Measurements from ENCODE around the gene PHGDH.
"Not testable (repeated sequence)": the region's sequence is repeated elsewhere in the genome, so short reads cannot be mapped to it uniquely, and the experiment has no call there.

Gene PHGDH

DNA sequence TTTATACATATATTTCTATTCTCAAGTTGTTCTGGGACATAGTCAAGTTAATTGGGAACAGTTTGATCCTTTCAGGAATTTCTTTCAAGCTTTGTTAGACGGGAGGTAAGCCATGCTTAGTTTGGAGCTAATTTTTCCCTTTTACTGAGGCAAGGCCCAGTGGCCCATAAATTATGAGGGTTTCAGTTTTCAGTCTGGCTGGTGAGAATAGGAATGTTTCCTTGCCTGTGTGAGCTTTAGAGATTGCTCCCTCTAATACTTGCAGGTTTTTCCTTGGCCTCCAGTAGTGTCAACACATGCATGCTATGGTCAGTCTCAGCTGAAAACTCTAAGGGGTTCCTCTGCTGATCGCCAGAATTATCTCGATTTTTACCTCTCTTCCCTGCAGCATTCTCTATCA lies 14.1 kb upstream of the PHGDH start:
- no peak for DNase-seq (ENCODE audit: low read depth in 3 of 3)

DNA sequence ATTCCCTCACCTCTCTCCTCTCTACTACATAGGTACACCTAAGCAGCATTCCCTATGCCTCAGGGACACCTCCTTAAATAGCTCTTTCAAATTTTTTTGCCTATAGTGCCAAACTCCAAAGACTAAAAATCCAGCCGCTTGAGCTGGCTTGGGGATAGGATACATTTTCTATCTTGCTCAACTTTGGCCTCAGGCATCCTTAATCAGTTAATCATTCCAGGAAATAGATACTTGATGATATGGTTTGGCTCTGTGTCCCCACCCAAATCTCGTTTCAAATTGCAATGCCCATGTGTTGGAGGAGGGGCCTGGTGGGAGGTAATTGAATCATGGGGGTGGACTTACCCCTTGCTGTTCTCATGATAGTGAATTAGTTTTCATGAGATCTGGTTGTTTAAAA lies 11.4 kb upstream of the PHGDH start:
- no peak for DNase-seq (ENCODE audit: low read depth in 3 of 3)

DNA sequence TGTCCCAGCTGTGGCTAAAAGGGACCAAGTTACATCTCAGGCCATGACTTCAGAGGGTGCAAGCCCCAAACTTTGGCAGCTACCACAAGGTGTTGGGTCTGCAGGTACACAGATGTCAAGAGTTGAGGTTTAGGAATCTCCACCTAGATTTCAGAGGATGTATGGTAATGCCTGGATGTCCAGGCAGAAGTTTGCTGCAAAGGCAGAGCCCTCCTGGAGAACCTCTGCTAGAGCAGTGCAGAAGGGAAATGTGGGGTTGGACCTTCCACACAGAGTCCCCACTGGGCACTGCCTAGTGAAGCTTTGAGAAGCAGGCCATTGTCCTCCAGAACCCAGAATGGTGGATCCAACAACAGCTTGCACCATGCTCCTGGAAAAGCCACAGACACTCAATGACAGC lies 10.1 kb upstream of the PHGDH start:
- DNase-seq (ENCODE audit: low read depth in 3 of 3) = no peak

DNA sequence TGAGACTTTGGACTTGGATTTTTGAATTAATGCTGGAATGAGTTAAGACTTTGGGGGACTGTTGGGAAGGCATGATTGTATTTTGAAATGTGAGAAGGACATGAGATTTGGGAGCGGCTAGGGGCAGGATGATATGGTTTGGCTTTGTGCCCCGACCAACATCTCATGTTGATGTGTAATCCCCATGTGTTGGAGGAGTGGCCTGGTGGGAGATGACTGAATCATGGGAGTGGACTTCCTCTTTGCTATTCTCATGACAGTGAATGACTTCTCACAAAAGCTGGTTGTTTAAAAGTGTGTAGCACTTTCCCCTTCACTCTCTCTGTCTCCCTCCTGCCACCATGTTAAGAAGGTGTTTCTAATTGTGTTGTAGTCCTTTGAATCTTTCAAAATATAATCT lies 9.3 kb upstream of the PHGDH start:
- DNase-seq (ENCODE audit: low read depth in 3 of 3) = no peak

DNA sequence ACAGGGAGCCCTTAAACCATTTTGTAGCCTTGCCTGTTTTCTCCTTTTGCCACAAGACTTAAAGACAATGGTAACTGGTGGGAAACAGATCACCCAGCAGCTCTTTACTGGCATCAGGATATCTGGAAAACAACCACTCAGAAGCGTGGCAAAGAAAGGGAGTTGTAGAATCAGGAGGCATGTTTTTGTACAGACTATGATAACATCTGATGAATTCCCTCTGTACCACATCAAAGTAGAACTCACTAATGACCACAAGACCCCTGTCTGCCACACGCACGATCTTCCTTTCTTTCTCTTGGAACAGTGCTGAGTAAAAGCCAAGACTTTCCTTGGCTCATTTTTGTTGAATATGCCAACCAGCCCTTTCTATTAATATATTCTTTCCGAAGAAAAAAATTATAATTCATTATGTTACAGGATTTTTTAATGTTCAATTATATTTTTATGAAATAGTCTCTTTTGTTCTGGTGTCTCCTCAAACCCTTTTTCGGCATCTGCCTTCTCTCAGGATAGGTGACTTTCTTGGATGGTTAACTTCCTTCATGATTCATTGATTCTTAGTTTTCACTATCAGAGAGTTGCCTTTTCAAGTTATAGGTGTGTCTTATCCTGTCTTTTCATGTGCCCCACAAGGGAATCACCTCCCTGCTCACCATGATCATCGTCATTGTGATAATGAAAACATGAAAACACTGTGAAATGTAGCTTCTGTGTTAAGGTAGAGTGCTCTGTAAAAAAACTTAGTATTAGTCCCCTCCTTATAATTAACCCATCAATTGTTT lies 7.9 kb upstream of the PHGDH start:
- no peak for DNase-seq (ENCODE audit: low read depth in 3 of 3)

DNA sequence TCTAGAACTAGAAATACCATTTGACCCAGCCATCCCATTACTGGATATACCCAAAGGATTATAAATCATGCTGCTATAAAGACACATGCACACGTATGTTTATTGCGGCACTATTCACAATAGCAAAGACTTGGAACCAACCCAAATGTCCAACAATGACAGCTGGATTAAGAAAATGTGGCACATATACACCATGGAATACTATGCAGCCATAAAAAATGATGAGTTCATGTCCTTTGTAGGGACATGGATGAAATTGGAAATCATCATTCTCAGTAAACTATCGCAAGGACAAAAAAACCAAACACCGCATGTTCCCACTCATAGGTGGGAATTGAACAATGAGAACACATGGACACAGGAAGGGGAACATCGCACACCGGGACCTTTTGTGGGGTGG lies 5.1 kb upstream of the PHGDH start:
- not testable (repeated sequence) for DNase-seq (ENCODE audit: low read depth in 3 of 3)

DNA sequence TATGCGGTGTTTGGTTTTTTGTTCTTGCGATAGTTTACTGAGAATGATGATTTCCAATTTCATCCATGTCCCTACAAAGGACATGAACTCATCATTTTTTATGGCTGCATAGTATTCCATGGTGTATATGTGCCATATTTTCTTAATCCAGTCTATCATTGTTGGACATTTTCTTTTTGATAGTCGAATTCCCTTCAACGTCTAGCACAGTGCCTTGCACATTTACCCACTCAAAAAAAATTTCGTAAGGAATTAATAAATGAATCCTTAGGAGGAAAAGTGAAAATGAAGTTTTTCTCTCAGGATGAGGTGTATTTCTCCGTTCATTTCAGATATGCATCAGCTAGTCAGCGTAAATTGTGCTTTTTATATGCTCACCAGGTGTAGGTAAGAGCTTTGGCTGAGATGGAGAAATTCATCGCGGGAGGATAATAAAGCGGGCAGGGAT lies 354 bp upstream of the PHGDH start:
- DNase-seq (ENCODE audit: low read depth in 3 of 3) = not testable (repeated sequence)

DNA sequence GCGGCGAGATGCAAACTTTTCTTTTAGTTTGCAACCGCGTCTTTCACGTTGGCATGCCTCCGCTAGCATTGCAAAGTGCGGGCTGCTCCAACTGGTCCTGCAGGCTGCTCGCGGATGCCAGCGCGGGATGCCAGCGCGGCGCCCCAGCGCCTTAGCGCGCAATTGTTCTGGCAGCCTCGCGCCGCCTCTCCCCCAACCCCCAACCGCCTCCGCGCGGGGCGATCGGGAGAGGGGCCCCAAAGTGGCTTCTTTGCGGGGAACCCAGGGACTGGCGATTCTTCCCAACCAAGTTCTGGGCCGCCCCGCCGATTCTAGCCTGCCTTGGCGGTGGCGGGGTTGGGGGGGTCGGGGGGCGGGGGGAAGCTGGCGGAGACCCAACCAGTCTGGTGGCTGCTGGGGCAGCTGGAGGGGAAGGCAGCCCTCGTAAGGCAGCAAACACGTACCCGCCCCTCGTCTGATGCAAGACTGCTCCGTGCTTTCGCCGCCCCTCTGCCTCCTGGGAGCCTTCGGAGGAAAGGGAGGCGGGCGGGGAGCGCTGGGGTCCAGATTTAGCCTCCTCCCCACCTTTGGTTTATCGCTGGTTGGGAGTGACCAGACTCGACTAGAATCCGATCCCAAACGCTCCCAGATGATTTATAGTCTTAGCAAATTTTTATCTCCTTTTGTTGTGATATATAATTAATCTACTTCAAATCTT lies 756 bp downstream of the PHGDH start:
- peak in 1 of 3 experiments; percentile 6 for DNase-seq (ENCODE audit: low read depth in 3 of 3)

DNA sequence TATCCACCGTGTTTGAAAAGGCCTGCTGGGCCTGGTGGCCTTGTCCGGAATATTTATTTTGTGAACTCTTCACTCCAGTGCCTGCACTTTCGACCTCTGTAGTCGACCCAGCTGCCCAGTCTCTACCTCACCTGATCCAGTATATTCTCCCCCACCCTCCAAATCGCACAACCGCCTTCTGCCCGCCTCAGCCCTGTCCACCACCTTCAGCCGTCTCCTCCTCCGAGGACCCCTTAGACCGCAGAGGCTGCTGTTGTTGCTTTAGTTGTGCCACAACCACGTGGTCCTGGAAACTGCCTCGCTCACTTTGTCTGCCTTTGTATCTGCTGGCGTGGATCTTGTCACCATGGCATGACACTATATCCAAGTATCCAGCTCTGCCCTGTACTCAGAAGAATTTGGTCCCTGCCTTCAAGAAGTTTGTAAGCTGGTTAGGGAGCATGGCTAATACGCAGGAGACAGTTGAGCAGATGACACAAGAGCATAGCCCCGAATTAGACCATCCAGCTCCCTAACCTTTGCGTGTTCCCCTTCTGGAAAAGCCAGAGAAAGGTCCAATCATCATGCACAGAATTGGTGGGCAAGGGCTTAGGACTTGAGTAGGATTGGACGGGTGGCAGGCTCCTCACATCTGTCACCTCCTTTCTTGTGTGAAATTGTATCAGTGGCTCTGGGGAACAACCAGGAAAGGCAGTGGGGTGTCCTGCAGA lies 1.5 kb downstream of the PHGDH start:
- no peak for DNase-seq (ENCODE audit: low read depth in 3 of 3)

DNA sequence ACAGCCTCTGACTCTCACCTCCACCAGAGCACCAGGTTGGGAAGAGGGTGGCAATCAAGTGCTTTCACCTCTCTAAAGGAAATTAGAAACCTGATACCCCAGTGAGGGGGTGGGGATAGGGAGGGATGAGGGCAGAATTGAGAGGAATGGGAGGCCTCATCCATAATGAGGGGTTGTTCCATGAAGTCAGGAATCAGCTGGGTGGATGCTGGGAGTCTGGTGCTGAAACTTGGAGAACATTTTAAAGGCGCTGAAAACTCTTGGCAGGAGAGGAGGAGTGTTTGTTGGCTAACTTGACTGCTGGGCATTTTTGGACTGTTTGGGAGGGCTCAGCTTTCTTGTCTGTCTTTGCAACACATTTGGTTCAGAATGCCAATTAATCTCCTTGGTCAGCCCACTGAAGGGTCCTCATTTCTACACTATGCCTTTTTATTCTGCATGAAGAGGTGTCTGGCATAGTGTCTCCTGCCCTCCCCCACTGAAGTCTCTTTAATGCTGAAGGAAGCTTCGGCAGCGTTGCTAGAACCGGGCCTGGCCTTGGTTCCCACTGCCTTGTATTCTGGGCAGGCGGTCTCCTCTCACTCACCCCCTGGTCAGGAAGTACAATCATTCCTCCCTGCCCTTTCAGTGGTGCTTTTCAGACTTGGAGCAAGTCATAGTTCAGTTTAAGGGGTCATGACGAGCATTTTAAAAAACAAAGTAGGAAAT lies 2.2 kb downstream of the PHGDH start:
- DNase-seq (ENCODE audit: low read depth in 3 of 3) = no peak

DNA sequence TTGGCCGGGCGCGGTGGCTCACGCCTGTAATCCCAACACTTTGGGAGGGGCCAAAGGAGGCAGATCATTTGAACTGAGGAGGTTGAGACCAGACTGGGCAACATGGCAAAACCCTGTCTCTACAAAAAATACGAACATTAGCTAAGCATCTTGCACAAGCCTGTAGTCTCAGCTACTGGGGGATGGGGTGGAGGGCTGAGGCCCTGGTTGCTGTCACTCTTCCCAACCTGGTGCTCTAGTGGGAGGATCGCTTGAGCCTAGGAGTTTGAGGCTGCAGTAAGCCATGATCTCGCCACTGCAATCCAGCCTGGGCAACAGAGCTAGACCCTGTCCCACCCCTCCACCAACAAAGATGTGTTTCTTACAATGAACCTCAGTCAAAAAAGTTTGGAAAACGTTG lies 2.8 kb downstream of the PHGDH start:
- DNase-seq (ENCODE audit: low read depth in 3 of 3) = no peak

DNA sequence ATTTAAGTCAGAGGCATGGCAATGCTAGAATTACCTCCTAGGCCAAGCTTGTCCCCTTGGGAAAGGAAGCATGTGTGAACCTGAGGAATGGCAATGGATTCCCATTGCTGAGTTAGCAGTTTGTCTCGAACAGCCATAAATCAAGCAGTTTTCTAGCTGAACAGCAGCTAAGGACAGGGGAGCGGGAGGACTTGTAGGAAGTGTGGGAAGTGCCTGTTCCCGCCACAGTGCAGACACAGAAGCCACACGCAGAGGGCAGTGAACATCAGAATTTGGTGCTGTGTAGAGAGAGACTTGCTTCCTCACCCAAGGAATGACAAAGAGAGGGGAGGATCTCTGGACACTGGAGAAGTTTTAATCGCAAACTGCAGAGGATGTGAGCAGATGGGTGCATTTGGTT lies 3.8 kb downstream of the PHGDH start:
- DNase-seq (ENCODE audit: low read depth in 3 of 3) = no peak

DNA sequence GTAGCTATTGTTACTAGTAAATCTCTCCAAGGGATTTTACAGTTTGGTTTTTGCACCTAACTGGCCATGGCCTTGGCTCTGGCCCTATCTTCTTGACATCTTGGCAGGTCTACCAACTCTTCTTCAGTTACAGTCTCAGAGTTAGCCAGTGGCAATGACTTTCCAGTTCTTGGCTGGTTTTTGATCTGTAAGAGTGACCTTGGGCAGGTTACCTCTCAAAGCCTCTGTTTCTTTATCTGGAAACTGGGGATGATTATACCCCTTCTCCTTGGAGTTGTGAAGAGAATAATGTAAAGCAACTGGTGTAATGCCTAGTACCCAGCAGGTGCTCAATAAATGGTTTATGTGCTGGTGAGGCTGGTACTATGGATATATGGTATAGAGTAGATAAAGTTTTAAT lies 6.7 kb downstream of the PHGDH start:
- DNase-seq (ENCODE audit: low read depth in 3 of 3) = no peak

DNA sequence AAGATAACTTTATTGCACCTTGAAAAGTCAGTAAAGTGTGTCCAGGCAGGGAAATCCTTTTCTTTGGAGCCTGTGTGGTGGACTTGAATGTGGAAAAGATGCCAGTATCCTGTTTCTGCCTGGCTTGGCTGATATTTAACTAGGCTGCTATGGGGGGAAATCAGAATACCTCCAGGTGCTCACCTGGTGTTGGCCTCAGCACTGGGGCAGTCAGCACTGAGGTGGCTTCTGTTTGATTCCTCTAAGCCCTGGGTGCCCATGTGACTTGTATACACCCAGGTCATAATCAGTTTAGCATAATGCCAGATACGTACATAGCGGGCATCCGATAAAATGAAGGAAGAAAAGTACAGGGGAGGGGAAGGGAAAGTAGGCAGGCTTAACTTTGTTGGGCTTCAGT lies 7.2 kb downstream of the PHGDH start:
- DNase-seq (ENCODE audit: low read depth in 3 of 3) = no peak

DNA sequence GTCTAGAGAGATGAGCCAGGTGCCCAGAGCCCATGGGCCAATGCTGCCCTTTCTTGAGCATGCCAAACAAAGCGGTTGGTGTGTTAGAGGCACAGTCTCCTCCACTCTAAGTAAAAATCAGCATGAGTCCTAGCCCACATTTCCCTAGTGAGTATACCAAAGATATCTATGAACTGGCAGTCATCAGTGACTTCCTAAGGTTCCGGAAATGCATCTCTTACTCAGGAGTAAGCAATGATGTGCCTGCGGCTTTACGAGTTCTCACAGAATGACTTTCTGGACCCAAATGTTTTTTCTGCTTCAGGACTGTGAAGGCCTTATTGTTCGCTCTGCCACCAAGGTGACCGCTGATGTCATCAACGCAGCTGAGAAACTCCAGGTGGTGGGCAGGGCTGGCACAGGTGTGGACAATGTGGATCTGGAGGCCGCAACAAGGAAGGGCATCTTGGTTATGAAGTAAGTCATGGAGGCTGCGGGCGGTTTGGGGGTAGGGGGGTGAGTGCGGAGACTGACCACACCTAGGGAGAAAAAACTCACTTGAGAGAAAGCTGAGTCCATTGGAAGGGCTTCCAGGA lies 9.2 kb downstream of the PHGDH start:
- DNase-seq (ENCODE audit: low read depth in 3 of 3) = no peak

DNA sequence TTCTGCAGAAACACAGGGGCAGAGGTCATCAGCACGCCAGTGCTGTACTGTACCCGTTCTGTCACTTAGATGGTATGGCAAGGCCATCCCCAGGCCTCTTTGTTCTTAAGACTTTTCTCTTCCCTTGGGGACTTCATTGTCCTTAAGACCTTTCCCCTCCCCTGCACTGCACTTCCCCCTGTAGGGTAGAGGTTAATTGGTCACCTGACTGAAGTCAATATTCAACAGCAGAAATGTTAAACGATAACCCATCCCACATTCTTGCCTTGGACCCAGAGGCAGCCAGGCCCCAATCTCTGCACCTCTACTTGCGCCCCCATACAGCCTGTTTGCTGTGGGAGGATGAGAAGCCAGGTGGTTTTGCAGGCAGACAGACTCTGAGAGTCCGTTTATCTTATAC lies 10.2 kb downstream of the PHGDH start:
- no peak for DNase-seq (ENCODE audit: low read depth in 3 of 3)

DNA sequence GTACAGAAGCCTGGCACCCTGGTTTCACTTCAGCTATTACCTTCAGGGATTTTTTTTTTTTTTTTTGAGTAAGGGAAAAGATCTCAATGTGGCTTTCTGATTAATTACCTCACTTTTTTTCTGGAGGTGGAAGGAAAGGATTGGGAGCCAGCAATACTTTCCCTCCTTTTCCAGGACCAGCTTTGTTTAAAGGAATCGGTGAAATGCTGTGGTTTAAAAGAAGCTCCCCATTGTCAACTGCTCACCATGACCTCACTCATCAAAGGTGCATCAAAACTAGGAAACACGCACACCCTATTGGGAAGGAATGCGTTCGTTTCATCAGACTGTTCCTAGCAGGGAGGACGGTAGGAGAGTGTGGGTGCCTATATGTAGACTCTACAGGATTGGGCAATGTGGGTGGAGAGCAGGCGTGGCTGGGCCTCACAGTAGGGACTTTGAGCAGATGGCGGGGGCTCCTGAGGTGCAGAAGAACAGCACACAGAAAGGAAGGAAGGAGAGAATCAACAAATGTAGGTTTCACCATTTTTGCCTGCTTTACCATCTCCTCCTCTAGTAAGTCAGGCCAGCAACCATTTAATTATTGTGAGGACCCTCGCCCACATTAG lies 13.0 kb downstream of the PHGDH start:
- DNase-seq (ENCODE audit: low read depth in 3 of 3) = no peak

DNA sequence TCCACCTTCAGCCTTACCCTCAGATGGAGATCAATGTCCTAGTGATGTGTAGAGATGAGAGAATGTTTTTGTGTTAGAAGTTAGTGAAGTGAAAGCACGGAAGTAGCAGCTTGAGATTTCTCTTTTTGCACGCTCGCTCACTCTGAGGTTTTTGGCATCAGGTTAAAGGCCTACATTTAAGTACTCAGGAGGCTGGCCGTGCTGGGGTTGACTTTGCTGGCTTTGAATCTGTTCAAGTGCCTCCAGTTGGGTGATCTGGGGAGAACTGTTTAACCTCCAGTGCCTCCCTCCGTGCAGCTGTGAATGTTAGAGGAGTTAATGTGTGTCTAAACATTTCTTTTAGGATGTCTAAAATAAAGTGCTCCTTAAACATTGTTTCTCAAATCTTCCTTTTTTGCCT lies 13.9 kb downstream of the PHGDH start:
- DNase-seq (ENCODE audit: low read depth in 3 of 3) = no peak

DNA sequence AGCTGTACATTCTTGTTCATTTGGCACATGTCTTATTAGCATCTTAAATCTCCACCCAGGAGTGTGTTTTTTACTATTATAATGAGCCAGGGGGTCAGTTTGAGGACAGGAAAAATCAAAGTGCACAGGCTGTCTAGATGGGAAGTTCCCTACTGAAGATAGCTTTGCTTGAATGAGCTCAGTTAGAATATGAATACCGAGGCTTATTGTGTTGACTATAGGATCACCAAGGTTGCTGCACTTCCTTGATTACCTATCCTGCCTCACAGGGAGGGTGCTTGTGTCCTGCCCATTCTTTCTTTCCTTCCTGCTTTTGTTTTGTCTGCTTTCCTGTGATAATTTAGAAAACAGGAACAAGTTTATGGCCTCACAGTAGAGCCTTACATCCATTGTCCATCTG lies 16.3 kb downstream of the PHGDH start:
- no peak for DNase-seq (ENCODE audit: low read depth in 3 of 3)

DNA sequence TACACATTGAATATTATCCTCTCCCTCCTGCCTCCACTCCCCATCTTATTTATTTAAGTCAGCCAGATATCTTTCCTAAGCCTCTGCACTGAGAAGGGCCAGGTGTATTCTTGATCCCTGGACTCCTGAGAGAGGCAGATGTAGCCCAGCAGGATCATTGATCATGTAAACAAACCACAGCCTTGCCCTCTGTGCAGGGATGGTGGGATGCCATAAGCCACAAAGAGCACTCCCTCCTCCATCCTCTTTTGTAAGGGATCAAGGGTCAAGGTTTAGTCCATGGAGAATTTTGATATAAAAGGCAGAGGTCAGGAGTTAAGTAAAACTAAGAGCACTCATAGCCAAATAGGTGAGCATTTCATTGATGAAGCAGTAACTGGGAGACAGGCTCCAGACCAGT lies 17.3 kb downstream of the PHGDH start:
- DNase-seq (ENCODE audit: low read depth in 3 of 3) = no peak

DNA sequence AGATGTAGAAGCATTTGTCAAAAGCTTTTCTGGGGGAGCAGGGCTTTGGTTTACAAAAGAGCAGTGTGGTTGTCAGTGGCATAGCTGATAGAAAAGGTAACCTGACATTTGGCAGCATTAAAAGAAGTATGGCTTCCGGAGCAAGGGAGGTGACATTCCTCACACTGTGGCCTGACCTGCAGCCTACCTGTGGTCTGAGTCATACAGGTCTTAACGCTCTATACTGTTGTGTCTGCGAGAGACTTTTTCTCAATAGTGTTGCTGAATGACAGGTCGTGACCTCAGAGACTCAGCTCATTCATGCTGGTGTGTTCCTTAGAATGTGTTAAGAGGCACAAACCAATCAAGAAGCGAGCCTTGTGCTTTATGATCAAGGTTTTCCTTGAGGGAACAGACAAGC lies 19.3 kb downstream of the PHGDH start:
- DNase-seq (ENCODE audit: low read depth in 3 of 3) = no peak

All from stimulated activated CD4-positive, alpha-beta T cell treated with anti-CD3 and anti-CD28 coated beads, TNF-alpha, amount 100 ng/mL, for 4 hours (primary cell).